ENCODE data around the gene PLET1. TPM values are rescaled to one million over a fixed set of nuclear protein-coding genes. Genes with fewer than 3 reads are reported as not detected.
A peak's percentile ranks its signal among the peaks of the same experiment; 100 is the strongest.

The PLET1 gene
- total RNA-seq, 1 experiment from 2014 or later: not detected

GRCh38 chr11:112255067-112255720 is 5.5 kb downstream of the PLET1 start:
- peak; percentile 16 for DNase-seq (ENCODE audit: low read depth)
- in situ Hi-C loops (cut with HindIII; ENCODE audit: low pct_unique_long_range_greater_than_20kb, low sequenced_read_pairs): no loop called here

- no peak for DNase-seq (ENCODE audit: low read depth)
- in situ Hi-C loops (cut with HindIII; ENCODE audit: low pct_unique_long_range_greater_than_20kb, low sequenced_read_pairs): no loop called here
Observed at GRCh38 chr11:112253605-112254242, 6.9 kb downstream of the PLET1 start.

GRCh38 chr11:112249871-112250610 is 10.6 kb downstream of the PLET1 start:
- no peak for DNase-seq (ENCODE audit: low read depth)
- in situ Hi-C loops (cut with HindIII; ENCODE audit: low pct_unique_long_range_greater_than_20kb, low sequenced_read_pairs): no loop called here

DNA sequence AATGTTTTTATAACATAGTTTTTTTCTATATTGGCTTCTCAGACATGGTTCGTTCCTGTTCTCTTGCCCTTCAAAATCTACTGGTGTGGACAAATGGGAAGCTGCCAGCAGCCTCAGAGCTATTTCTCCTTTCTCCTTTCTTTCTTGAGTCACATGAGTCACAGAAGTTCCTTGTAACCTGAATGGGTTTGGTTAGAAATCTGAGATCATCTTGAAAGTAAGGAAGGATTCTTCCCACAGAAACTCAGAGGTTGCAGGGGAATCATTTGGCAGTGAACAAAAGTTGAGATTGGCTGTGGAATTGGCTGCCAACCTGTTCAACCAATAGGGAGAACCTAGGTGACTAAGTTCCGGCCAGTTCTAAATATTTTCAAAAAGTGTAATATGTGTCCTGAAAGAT is 12.5 kb downstream of the PLET1 start:
- in situ Hi-C loops (cut with HindIII; ENCODE audit: low pct_unique_long_range_greater_than_20kb, low sequenced_read_pairs): no loop called here
- DNase-seq (ENCODE audit: low read depth): no peak

- in situ Hi-C loops (cut with HindIII; ENCODE audit: low pct_unique_long_range_greater_than_20kb, low sequenced_read_pairs): no loop called here
- peak; percentile 16 for DNase-seq (ENCODE audit: low read depth)
Observed at GRCh38 chr11:112247201-112247600, 13.5 kb downstream of the PLET1 start.

GRCh38 chr11:112241486-112241885 is 19.2 kb downstream of the PLET1 start:
- in situ Hi-C loops (cut with HindIII; ENCODE audit: low pct_unique_long_range_greater_than_20kb, low sequenced_read_pairs): no loop called here
- DNase-seq (ENCODE audit: low read depth): no peak

DNA sequence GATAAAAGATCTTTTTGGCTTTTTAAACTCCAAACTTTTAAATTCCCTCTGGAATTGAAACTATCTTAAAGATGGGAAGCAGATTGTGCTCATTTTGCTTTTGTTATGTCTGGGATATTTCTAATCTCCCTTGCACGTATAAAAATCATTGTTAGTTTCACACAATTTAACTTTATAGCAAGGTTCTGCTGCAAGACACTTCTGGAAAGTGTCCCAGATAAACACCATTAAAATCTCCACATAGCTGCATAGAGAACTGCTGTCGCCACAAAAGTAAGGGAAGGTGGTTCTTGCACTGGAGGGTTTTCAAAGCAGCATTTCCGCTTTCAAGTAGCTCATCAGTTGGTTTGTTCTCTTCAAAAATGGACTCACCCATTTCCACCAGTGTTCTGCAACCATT is 22.6 kb downstream of the PLET1 start:
- no peak for DNase-seq (ENCODE audit: low read depth)
- in situ Hi-C loops (cut with HindIII; ENCODE audit: low pct_unique_long_range_greater_than_20kb, low sequenced_read_pairs): no loop called here

GRCh38 chr11:112237451-112237850 is 23.2 kb downstream of the PLET1 start:
- in situ Hi-C loops (cut with HindIII; ENCODE audit: low pct_unique_long_range_greater_than_20kb, low sequenced_read_pairs): no loop called here
- no peak for DNase-seq (ENCODE audit: low read depth)

GRCh38 chr11:112235750-112236390 is 24.8 kb downstream of the PLET1 start:
- in situ Hi-C loops (cut with HindIII; ENCODE audit: low pct_unique_long_range_greater_than_20kb, low sequenced_read_pairs): no loop called here
- DNase-seq (ENCODE audit: low read depth): no peak

DNA sequence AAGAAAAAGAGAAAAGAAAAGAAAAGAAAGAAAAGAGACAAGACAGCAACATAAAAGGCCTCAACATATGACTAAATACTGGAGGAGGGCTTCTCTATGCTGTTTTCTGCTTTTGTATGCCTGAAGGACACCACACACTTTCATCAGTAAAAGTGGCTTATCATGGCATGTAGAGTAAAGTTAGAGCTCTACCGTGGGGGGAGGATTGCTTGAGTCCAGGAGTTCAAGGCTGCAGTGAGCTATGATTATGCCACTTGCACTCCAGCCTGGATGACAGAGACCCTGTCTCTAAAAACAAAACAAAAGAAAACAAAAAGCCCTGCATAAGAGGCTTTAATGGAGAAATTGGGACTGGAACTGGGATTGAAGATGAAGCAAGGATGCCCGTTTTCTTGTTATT is 28.7 kb downstream of the PLET1 start:
- DNase-seq (ENCODE audit: low read depth): no peak
- in situ Hi-C loops (cut with HindIII; ENCODE audit: low pct_unique_long_range_greater_than_20kb, low sequenced_read_pairs): no loop called here

DNA sequence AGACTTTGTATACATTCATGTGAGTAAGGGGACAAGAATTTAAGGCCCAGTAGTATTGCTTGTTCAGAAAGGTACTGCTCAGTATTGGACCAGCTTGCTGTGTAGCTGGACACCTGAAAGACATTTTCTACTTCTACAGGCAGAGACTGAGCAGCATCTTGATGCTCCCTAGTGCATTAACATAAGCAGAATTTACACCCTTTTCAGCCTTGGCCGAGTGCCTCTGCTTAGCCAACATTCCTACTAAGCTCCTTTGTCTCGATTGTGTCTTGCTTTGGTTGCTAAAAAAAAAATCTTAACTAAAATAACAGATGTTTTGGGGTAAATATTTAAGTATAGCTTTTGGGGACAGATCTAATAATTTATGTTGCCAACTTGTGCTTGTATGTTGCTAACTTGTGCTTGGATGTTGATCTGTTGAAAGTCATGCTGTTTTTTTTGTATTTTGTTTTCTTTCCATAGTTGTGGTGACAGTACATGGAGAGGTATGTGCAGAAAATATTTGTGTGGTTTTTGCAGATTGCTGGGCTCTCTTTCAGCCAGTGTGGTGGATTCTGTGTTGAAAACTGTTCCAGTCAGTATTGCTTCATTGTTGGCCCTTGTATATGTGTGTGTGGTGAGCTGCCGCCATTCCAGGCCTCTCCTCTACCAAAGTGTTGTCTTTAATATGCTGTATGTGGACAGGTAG is 30.8 kb downstream of the PLET1 start:
- in situ Hi-C loops (cut with HindIII; ENCODE audit: low pct_unique_long_range_greater_than_20kb, low sequenced_read_pairs): no loop called here
- no peak for DNase-seq (ENCODE audit: low read depth)

DNA sequence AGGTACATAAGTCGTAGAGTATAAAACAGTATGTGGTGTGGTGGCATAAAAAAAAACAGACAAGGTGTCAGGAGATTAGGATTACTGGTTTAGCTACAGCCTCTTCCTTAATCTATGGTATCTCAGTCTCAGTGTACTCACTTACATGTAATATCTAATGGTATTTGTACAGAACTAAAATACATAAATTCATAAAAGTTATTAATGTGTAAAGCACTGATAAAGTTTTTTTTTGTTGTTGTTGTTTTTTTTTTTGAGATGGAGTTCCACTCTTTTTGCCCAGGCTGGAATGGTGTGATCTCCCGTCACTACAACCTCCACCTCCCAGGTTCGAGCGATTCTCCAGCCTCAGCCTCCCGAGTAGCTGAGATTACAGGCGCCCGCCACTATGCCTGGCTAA is 31.5 kb downstream of the PLET1 start:
- DNase-seq (ENCODE audit: low read depth): no peak
- in situ Hi-C loops (cut with HindIII; ENCODE audit: low pct_unique_long_range_greater_than_20kb, low sequenced_read_pairs): no loop called here

- DNase-seq (ENCODE audit: low read depth): no peak
- in situ Hi-C loops (cut with HindIII; ENCODE audit: low pct_unique_long_range_greater_than_20kb, low sequenced_read_pairs): no loop called here
Observed at GRCh38 chr11:112228706-112229105, 32.0 kb downstream of the PLET1 start.

DNA sequence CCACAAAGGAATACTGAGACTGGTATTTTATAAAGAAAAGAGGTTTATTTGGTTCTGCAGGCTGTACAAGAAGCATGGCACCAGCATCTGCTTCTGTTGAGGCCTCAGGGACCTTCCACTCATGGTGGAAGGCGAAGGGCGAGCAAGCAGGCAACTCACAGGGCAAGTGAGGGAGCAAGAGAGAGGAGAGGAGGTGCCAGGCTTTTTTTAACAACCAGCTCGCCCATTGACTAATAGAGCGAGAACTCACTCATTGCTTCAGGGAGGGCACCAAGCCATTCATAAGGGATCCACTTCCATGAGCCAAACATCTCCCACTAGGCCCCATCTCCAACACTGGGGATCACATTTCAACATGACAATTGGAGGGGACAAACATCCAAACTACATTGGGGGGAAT is 33.2 kb downstream of the PLET1 start:
- in situ Hi-C loops (cut with HindIII; ENCODE audit: low pct_unique_long_range_greater_than_20kb, low sequenced_read_pairs): no loop called here
- no peak for DNase-seq (ENCODE audit: low read depth)

DNA sequence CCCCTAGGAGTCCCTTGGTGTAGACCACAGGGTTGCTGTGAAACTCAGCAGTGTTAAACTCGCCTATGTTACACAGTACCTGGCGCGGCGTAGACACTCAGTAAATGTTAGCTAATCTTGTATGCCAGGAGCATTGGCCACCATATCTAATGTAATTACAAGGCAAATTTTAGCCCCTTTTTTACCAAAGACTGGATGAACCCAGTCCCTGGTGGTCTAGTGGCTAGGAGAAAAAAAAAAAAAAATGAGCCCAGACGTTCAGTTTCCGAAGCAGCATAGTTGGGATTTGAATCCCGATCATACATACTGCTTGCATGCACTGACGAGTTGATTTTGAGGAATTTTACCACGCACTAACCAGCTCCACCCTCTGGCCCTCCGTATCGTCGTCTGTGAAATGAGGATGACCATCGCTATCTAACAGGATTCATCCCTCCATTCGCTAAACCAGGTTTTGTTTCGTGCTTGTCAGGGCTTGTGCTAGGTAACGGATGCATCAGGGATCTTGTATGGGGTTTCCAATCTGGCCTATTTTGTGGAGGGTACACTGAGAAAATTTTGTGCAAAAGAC is 33.7 kb downstream of the PLET1 start:
- DNase-seq (ENCODE audit: low read depth): peak; percentile 22
- in situ Hi-C loops (cut with HindIII; ENCODE audit: low pct_unique_long_range_greater_than_20kb, low sequenced_read_pairs): no loop called here

DNA sequence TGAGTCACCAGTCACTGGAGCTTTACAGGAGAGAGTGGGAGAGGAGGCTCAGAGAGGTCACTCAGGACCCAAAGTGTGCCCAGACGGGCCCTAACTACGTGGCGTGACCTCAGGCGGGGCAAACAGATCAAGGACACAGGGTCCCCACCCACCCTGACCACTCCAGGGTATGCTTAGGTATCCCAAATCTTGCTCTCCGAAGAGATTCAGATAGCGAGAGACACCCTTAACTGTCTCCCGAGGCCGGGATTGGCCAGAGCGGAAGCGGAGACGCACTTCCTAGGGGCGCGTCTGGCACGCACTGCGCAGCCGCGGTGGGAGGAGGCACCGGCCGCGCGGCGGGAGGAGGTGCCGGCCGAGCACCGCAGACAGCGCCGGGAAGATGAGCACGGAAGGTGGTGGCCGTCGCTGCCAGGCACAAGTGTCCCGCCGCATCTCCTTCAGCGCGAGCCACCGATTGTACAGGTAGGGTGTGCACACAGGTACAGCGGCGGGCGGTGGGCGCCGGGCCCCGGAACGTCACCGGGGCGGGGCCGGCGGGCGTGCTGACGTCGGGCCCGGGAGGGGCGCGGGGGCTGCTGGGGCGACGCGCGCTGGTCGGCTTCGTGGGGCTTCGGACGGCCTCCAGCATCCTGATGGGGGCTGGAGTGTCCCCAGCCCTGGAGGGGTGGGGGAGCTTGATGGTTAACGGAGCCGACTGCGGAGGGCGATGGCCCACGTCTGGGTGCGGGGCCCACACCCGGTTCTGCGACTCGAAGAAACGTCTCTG is 34.4 kb downstream of the PLET1 start, which contains the start of gene PTS:
TSS of gene PTS (plus strand) at position 367 of the 769 bp plus-strand sequence. CDS start at position 383, 16 bp downstream.
- in situ Hi-C loops (cut with HindIII; ENCODE audit: low pct_unique_long_range_greater_than_20kb, low sequenced_read_pairs): no loop called here
- peak; percentile 85 for DNase-seq (ENCODE audit: low read depth)

GRCh38 chr11:112225753-112226061 is 35.0 kb downstream of the PLET1 start:
- no peak for DNase-seq (ENCODE audit: low read depth)
- in situ Hi-C loops (cut with HindIII; ENCODE audit: low pct_unique_long_range_greater_than_20kb, low sequenced_read_pairs): no loop called here
